ENCODE measurements around the gene GPC5.

GPC5 gene

DNA sequence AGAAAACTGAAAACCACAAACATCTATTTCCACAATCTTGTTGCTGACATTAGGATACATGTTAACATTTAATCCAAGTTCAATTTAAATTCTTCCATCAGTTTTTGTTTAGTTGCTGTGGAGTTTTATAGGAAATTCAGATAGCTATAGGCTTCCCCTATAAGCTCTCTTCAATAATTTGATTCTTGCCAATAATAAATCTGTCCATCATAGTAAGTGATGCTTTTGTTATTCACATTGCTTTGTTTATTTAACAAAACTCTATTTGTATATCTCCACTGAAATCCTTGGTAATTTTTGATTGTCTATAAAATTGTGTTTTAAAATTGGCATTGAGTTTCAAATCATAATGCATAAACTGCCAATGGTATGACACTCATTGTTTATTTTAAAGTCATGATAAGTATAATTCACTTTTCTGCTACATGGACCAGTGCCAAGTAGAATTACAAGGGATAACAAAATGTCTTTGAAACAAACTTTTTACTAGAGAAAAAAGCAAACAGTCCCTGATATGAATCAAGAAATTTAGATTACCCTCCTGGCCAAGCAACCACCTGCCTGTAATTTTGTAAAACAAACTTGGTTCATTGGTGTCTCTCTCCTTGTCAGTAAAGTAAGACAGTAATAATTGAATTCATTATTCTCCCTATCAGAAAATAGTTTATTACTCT is 1250.9 kb downstream of the GPC5 start:
- Histone ChIP-seq H3K27me3 (ENCODE audit: control insufficient read depth, insufficient read depth, low read length) (no peaks in the 10 kb centered on the region), H3K9ac (ENCODE audit: low read length) (no peak overlapping the region), H3K4me1 (ENCODE audit: control insufficient read depth, low read depth, low read length) (no peaks in the 10 kb centered on the region), H3K4me3 (ENCODE audit: low read length) (no peak overlapping the region), H3K36me3 (ENCODE audit: control insufficient read depth, low read depth, low read length) (no peaks in the 10 kb centered on the region), H3K9me3 (ENCODE audit: control insufficient read depth, low read depth, low read length) (no peaks in the 10 kb centered on the region), H3K27ac (ENCODE audit: low read length) (no peak overlapping the region)

DNA sequence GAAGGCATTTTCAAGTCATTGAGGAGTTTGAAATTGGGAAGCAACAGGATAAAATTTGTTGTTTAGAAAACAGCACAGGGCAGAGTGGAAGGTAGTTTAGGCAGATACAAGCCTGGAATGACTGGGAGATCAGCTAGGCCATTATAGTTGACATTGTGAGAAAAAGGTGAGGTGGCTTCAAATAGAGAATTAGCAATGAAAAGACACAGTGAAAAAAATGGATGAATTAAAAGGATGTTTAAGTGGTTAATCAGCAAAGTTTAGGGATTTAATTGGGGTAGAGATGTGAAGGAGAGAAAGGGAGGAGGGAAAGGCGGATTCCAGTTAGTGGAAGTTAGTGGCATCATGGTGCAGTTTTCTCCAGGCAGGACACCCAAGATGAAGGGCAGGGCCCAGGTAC is 1257.7 kb downstream of the GPC5 start:
- Histone ChIP-seq H3K9ac (ENCODE audit: low read length) (no peak overlapping the region), H3K4me1 (ENCODE audit: control insufficient read depth, low read depth, low read length) (no peaks in the 10 kb centered on the region), H3K9me3 (ENCODE audit: control insufficient read depth, low read depth, low read length) (no peaks in the 10 kb centered on the region), H3K36me3 (ENCODE audit: control insufficient read depth, low read depth, low read length) (no peaks in the 10 kb centered on the region), H3K4me3 (ENCODE audit: low read length) (no peak overlapping the region), H3K27ac (ENCODE audit: low read length) (no peak overlapping the region), H3K27me3 (ENCODE audit: control insufficient read depth, insufficient read depth, low read length) (no peaks in the 10 kb centered on the region)

- Histone ChIP-seq H3K9ac (ENCODE audit: low read length) (no peak overlapping the region), H3K27ac (ENCODE audit: low read length) (no peak overlapping the region), H3K27me3 (ENCODE audit: control insufficient read depth, insufficient read depth, low read length) (no peaks in the 10 kb centered on the region), H3K4me1 (ENCODE audit: control insufficient read depth, low read depth, low read length) (no peaks in the 10 kb centered on the region), H3K4me3 (ENCODE audit: low read length) (no peak overlapping the region), H3K9me3 (ENCODE audit: control insufficient read depth, low read depth, low read length) (no peaks in the 10 kb centered on the region), H3K36me3 (ENCODE audit: control insufficient read depth, low read depth, low read length) (no peaks in the 10 kb centered on the region)
Observed at GRCh38 chr13:92656648-92657047, 1258.2 kb downstream of the GPC5 start.

- no peaks in the 10 kb centered on the region for H3K27me3 ChIP-seq (ENCODE audit: control insufficient read depth, insufficient read depth, low read length)
- H3K36me3 ChIP-seq (ENCODE audit: control insufficient read depth, low read depth, low read length), result no peaks in the 10 kb centered on the region
- H3K4me1 ChIP-seq (ENCODE audit: control insufficient read depth, low read depth, low read length), result no peaks in the 10 kb centered on the region
- no peak overlapping the region for H3K9ac ChIP-seq (ENCODE audit: low read length)
- H3K4me3 ChIP-seq (ENCODE audit: low read length), result no peak overlapping the region
- no peaks in the 10 kb centered on the region for H3K9me3 ChIP-seq (ENCODE audit: control insufficient read depth, low read depth, low read length)
- no peak overlapping the region for H3K27ac ChIP-seq (ENCODE audit: low read length)
Observed at GRCh38 chr13:92657565-92657964, 1259.1 kb downstream of the GPC5 start.

DNA sequence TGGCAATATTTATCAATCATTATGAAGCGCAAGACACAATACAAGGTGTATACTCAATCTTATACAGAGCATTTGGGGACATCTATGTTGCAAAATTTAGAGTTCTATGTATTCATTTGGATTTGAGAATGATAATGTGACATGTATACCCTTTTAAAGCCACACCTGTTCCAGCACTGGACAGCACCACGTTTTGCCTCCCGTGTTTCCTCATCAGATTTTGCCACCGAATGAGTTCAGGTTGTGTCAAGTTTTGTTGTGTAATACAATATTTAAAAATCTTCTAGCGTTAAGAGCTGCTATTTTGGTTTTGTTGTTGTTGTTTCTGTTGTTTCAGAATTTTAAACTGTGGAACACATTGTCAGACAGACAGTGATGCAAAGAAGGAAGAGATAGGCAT is 1259.9 kb downstream of the GPC5 start:
- Histone ChIP-seq H3K27ac (ENCODE audit: low read length) (no peak overlapping the region), H3K27me3 (ENCODE audit: control insufficient read depth, insufficient read depth, low read length) (no peaks in the 10 kb centered on the region), H3K9me3 (ENCODE audit: control insufficient read depth, low read depth, low read length) (no peaks in the 10 kb centered on the region), H3K4me3 (ENCODE audit: low read length) (no peak overlapping the region), H3K9ac (ENCODE audit: low read length) (no peak overlapping the region), H3K36me3 (ENCODE audit: control insufficient read depth, low read depth, low read length) (no peaks in the 10 kb centered on the region), H3K4me1 (ENCODE audit: control insufficient read depth, low read depth, low read length) (no peaks in the 10 kb centered on the region)

DNA sequence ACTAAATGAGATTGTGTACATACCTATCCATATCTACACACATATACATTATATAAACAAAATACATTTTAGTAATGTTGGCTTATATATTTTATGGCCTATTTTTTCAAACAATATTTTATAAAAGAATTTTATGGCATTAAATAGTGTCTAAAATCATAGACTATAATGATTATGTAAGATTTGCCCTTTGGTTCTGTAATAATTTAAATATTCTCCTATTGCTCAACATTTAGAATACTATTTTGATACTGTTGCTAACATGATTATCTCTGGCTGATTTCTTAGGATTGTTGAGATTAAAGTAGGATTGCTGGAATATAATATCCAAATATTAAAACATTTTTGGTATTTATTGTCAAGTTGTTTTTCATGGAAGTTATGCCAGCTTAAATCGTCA is 1263.0 kb downstream of the GPC5 start:
- Histone ChIP-seq H3K9ac (ENCODE audit: low read length) (no peak overlapping the region), H3K4me3 (ENCODE audit: low read length) (no peak overlapping the region), H3K36me3 (ENCODE audit: control insufficient read depth, low read depth, low read length) (no peaks in the 10 kb centered on the region), H3K9me3 (ENCODE audit: control insufficient read depth, low read depth, low read length) (no peaks in the 10 kb centered on the region), H3K27me3 (ENCODE audit: control insufficient read depth, insufficient read depth, low read length) (no peaks in the 10 kb centered on the region), H3K27ac (ENCODE audit: low read length) (no peak overlapping the region), H3K4me1 (ENCODE audit: control insufficient read depth, low read depth, low read length) (no peaks in the 10 kb centered on the region)

DNA sequence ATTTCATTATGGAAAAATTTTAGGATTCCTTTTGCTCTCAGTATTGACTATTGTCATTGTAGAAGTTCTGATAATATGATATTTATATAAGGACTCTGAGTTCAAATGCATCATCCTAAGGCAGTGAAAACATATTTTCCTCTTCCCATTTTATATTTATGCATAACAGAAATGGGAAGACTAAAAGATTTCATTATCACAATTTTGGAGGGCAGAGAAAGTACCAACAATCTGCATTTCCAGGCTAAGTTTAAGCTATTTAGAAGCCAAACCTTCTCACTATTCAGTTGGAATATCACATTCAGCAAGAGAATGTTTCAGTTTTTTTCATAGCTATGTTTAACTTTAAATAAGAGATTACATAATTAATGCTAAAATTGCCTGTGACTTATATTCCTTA is 1269.7 kb downstream of the GPC5 start:
- Histone ChIP-seq H3K9ac (ENCODE audit: low read length) (no peak overlapping the region), H3K36me3 (ENCODE audit: control insufficient read depth, low read depth, low read length) (no peaks in the 10 kb centered on the region), H3K27ac (ENCODE audit: low read length) (no peak overlapping the region), H3K9me3 (ENCODE audit: control insufficient read depth, low read depth, low read length) (no peaks in the 10 kb centered on the region), H3K4me1 (ENCODE audit: control insufficient read depth, low read depth, low read length) (no peaks in the 10 kb centered on the region), H3K4me3 (ENCODE audit: low read length) (no peak overlapping the region), H3K27me3 (ENCODE audit: control insufficient read depth, insufficient read depth, low read length) (no peaks in the 10 kb centered on the region)

GRCh38 chr13:92670096-92670495 is 1271.7 kb downstream of the GPC5 start:
- Histone ChIP-seq H3K9ac (ENCODE audit: low read length) (no peak overlapping the region), H3K9me3 (ENCODE audit: control insufficient read depth, low read depth, low read length) (no peaks in the 10 kb centered on the region), H3K4me3 (ENCODE audit: low read length) (no peak overlapping the region), H3K4me1 (ENCODE audit: control insufficient read depth, low read depth, low read length) (no peaks in the 10 kb centered on the region), H3K36me3 (ENCODE audit: control insufficient read depth, low read depth, low read length) (no peaks in the 10 kb centered on the region), H3K27me3 (ENCODE audit: control insufficient read depth, insufficient read depth, low read length) (no peaks in the 10 kb centered on the region), H3K27ac (ENCODE audit: low read length) (no peak overlapping the region)

DNA sequence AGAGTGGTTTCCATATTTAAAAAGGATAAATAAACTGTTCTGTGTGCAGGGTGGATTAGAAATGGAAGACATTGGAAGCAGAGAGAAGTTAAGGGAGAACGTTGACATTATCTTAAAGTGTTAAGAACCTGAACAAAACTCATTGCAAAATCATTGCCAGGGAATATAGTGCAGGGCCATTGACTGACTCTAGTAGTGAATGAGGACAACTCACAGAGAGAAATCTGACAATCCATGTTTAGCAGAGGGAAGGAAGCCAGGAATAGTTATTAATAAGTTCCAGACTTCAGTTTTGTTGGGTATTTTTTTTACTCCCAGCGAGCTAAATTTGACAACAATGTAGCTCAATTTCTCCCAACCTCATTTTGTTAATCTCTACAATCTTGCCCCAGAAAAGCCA is 1273.4 kb downstream of the GPC5 start:
- H3K4me1 ChIP-seq (ENCODE audit: control insufficient read depth, low read depth, low read length), result no peaks in the 10 kb centered on the region
- H3K4me3 ChIP-seq (ENCODE audit: low read length), result no peak overlapping the region
- H3K9ac ChIP-seq (ENCODE audit: low read length), result no peak overlapping the region
- no peaks in the 10 kb centered on the region for H3K9me3 ChIP-seq (ENCODE audit: control insufficient read depth, low read depth, low read length)
- H3K27ac ChIP-seq (ENCODE audit: low read length), result no peak overlapping the region
- H3K27me3 ChIP-seq (ENCODE audit: control insufficient read depth, insufficient read depth, low read length), result no peaks in the 10 kb centered on the region
- no peaks in the 10 kb centered on the region for H3K36me3 ChIP-seq (ENCODE audit: control insufficient read depth, low read depth, low read length)

DNA sequence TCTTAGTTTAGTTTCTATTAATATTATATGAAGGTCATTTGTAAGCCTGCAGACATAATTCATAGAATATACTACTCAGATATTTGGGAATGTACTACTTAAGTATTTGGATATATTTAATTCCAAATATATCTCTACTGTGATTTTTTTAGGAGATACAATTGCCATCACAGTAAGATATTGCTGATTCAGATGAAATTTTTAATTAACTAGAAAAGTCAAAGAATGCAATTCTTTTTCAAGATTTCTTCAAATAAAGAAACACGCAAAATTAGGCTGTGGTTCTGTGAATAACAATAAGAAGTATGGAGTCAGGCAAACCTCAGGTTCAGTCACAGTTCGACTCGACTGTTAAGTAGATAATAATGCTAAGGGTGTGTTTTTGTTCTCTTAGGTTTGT is 1277.8 kb downstream of the GPC5 start:
- Histone ChIP-seq H3K9me3 (ENCODE audit: control insufficient read depth, low read depth, low read length) (no peaks in the 10 kb centered on the region), H3K36me3 (ENCODE audit: control insufficient read depth, low read depth, low read length) (no peaks in the 10 kb centered on the region), H3K9ac (ENCODE audit: low read length) (no peak overlapping the region), H3K4me1 (ENCODE audit: control insufficient read depth, low read depth, low read length) (no peaks in the 10 kb centered on the region), H3K27ac (ENCODE audit: low read length) (no peak overlapping the region), H3K27me3 (ENCODE audit: control insufficient read depth, insufficient read depth, low read length) (no peaks in the 10 kb centered on the region), H3K4me3 (ENCODE audit: low read length) (no peak overlapping the region)

- H3K4me1 ChIP-seq (ENCODE audit: control insufficient read depth, low read depth, low read length), result no peaks in the 10 kb centered on the region
- H3K4me3 ChIP-seq (ENCODE audit: low read length), result no peak overlapping the region
- no peaks in the 10 kb centered on the region for H3K36me3 ChIP-seq (ENCODE audit: control insufficient read depth, low read depth, low read length)
- H3K9me3 ChIP-seq (ENCODE audit: control insufficient read depth, low read depth, low read length), result no peaks in the 10 kb centered on the region
- H3K27ac ChIP-seq (ENCODE audit: low read length), result no peak overlapping the region
- no peaks in the 10 kb centered on the region for H3K27me3 ChIP-seq (ENCODE audit: control insufficient read depth, insufficient read depth, low read length)
- no peak overlapping the region for H3K9ac ChIP-seq (ENCODE audit: low read length)
Observed at GRCh38 chr13:92677571-92677970, 1279.2 kb downstream of the GPC5 start.

GRCh38 chr13:92679602-92680001 is 1281.2 kb downstream of the GPC5 start:
- H3K27ac ChIP-seq (ENCODE audit: low read length), result no peak overlapping the region
- H3K4me1 ChIP-seq (ENCODE audit: control insufficient read depth, low read depth, low read length), result no peaks in the 10 kb centered on the region
- H3K4me3 ChIP-seq (ENCODE audit: low read length), result no peak overlapping the region

More at GRCh38 chr13:92679602-92680001, 1281.2 kb downstream of the GPC5 start:
- Histone ChIP-seq H3K36me3 (ENCODE audit: control insufficient read depth, low read depth, low read length) (no peaks in the 10 kb centered on the region), H3K27me3 (ENCODE audit: control insufficient read depth, insufficient read depth, low read length) (no peaks in the 10 kb centered on the region), H3K9me3 (ENCODE audit: control insufficient read depth, low read depth, low read length) (no peaks in the 10 kb centered on the region), H3K9ac (ENCODE audit: low read length) (no peak overlapping the region)

Measured in iPS-18a (cell line).